PC-3 (cell line): ENCODE results near the gene C10orf120. TPM values are rescaled to one million over a fixed set of nuclear protein-coding genes. Genes with fewer than 3 reads are reported as not detected.

Source experiments
- ATAC-seq: fragments of 200-7000 bp; cut with Tn5 transposase; 2 replicates; pipeline ENCODE4 v1.9.1; 2020; ENCODE audit warnings: mild to moderate bottlenecking, moderate library complexity
- BruUV-seq: library from RNA; stranded (reverse); fragments of 400-500 nt; replicated peaks from 2 replicates; lab custom pipeline; 2021; lab: Mats Ljungman, UMichigan
- CTCF ChIA-PET: fragments of 300-600 bp; sonication (Branson Sonifier 250); formaldehyde crosslinking; loops from one replicate; lab custom pipeline; 2022; ENCODE audit warnings: antibody characterized with exemption; lab: Charles Lee
- POLR2A ChIA-PET: fragments of 300-600 bp; sonication (Branson Sonifier 250); formaldehyde crosslinking; loops from one replicate; lab custom pipeline; 2022; ENCODE audit warnings: antibody characterized with exemption; ENCODE audit not compliant: unreplicated experiment; lab: Charles Lee
- DNase-seq: peaks from one replicate; pipeline ENCODE4 v3.0.0-alpha.2; 2015
- H2AFZ ChIP-seq: fragments of 300-600 bp; sonication (generic); 2 replicates; pipeline ENCODE4 v1.6.0; 2016; ENCODE audit warnings: antibody characterized with exemption, low read length
- H3F3A ChIP-seq: fragments of 300-600 bp; sonication (generic); one replicate; pipeline ENCODE4 v1.6.0; 2017; ENCODE audit warnings: antibody characterized with exemption, low read length, control low read depth, mild to moderate bottlenecking; ENCODE audit not compliant: unreplicated experiment
- H3K27ac ChIP-seq: fragments of 300-600 bp; sonication (generic); 2 replicates; pipeline ENCODE4 v1.5.1; 2016; ENCODE audit warnings: mild to moderate bottlenecking, low read length
- H3K27me3 ChIP-seq: fragments of 300-600 bp; sonication (generic); 2 replicates; pipeline ENCODE4 v1.6.1; 2016; ENCODE audit warnings: low read length, mixed read lengths
- H3K36me3 ChIP-seq: fragments of 300-600 bp; sonication (generic); 2 replicates; pipeline ENCODE4 v1.6.1; 2016; ENCODE audit warnings: low read depth, mixed run types, low read length, mixed read lengths
- H3K4me1 ChIP-seq: fragments of 300-600 bp; sonication (generic); 2 replicates; pipeline ENCODE4 v1.5.1; 2016; ENCODE audit warnings: low read length; ENCODE audit not compliant: insufficient read depth
- H3K4me2 ChIP-seq: fragments of 300-600 bp; sonication (generic); 2 replicates; pipeline ENCODE4 v1.6.0; 2016; ENCODE audit warnings: low read length
- H3K4me3 ChIP-seq: fragments of 300-600 bp; sonication (generic); 2 replicates; pipeline ENCODE4 v1.5.1; 2016; ENCODE audit warnings: mild to moderate bottlenecking, low read length, mixed read lengths
- H3K79me2 ChIP-seq: fragments of 300-600 bp; sonication (generic); 2 replicates; pipeline ENCODE4 v1.6.1; 2017; ENCODE audit warnings: low read length, mixed read lengths
- H3K9ac ChIP-seq: fragments of 300-600 bp; sonication (generic); 2 replicates; pipeline ENCODE4 v1.6.0; 2016; ENCODE audit warnings: mild to moderate bottlenecking, low read length
- H3K9me2 ChIP-seq: fragments of 300-600 bp; sonication (generic); replicated peaks from 2 replicates; pipeline ENCODE4 v1.6.1; 2016; ENCODE audit warnings: mixed run types, low read length, mixed read lengths
- H3K9me3 ChIP-seq: fragments of 300-600 bp; sonication (generic); 2 replicates; pipeline ENCODE4 v1.6.1; 2016; ENCODE audit warnings: low read length, mixed read lengths
- H4K20me1 ChIP-seq: fragments of 300-600 bp; sonication (generic); 2 replicates; pipeline ENCODE4 v1.6.1; 2016; ENCODE audit warnings: low read length, mixed read lengths
- CTCF ChIP-seq: fragments of 300-600 bp; sonication (generic); conservative IDR thresholded peaks from 2 replicates; pipeline ENCODE4 v1.5.1; 2017; ENCODE audit warnings: antibody characterized with exemption, low read depth, mild to moderate bottlenecking, low read length
- EZH2 ChIP-seq: fragments of 300-600 bp; sonication (generic); IDR thresholded peaks from one replicate; pipeline ENCODE4 v1.6.1; 2017; ENCODE audit warnings: antibody characterized with exemption, mild to moderate bottlenecking, low read length; ENCODE audit not compliant: unreplicated experiment
- EZH2phosphoT487 ChIP-seq: fragments of 300-600 bp; sonication (generic); IDR thresholded peaks from 2 replicates; pipeline ENCODE4 v1.6.1; 2018; ENCODE audit warnings: mild to moderate bottlenecking, antibody characterized with exemption, low read length, borderline replicate concordance
- intact Hi-C: fragments of 100-400 bp; cut with micrococcal nuclease; formaldehyde crosslinking; loops from 2 replicates; pipeline ENCODE4 v1.9.0; 2023
- total RNA-seq: library from RNA; depleted of rRNA; stranded (reverse); fragments of >200 nt; gene quantifications from 2 replicates; pipeline ENCODE4 v1.2.3, GENCODE V29; 2014

The C10orf120 gene
- total RNA-seq, 1 experiment from 2014 or later: not detected

GRCh38 chr10:122671355-122671754 lies 28.3 kb downstream of the C10orf120 start:
- Histone ChIP-seq H3K9me2 (no peaks in the 10 kb centered on the region), H3K4me1 (no peaks in the 10 kb centered on the region), H3K27me3 (peaks cover 31% of the 10 kb centered on the region), H3K4me2 (no peak overlapping the region), H3K36me3 (no peaks in the 10 kb centered on the region), H3K4me3 (no peak overlapping the region), H3K9me3 (no peaks in the 10 kb centered on the region), H2AFZ (no peak overlapping the region), H3K79me2 (no peaks in the 10 kb centered on the region), H4K20me1 (no peaks in the 10 kb centered on the region), H3F3A (no peaks in the 10 kb centered on the region), H3K9ac (no peak overlapping the region), H3K27ac (no peak overlapping the region)
- no peak for TF ChIP-seq EZH2
- ChIA-PET POLR2A (no interaction called here), CTCF (no interaction called here)
- BruUV-seq: no TSS peak
- DNase-seq (no peak), ATAC-seq (no peak)
- intact Hi-C loops: no loop called here

- no peak overlapping the region for H3K4me3 ChIP-seq
- H3K4me1 ChIP-seq: no peaks in the 10 kb centered on the region
- H4K20me1 ChIP-seq: no peaks in the 10 kb centered on the region
- DNase-seq (no peak), ATAC-seq (no peak)
- POLR2A ChIA-PET: no interaction called here
- H3F3A ChIP-seq: no peaks in the 10 kb centered on the region
- no peak overlapping the region for H3K27ac ChIP-seq
- H3K9me3 ChIP-seq: no peaks in the 10 kb centered on the region
- H3K27me3 ChIP-seq: peaks cover 38% of the 10 kb centered on the region
- BruUV-seq: no TSS peak
- no peaks in the 10 kb centered on the region for H3K36me3 ChIP-seq
- CTCF ChIA-PET: interaction anchor here (0.6 kb wide), 1 partner anchor 17 kb away, joined by 6 read pairs; no protein-coding TSS in a partner anchor
- intact Hi-C loops: no loop called here
- H3K4me2 ChIP-seq: no peak overlapping the region
- no peak overlapping the region for H2AFZ ChIP-seq
- TF ChIP-seq EZH2phosphoT487: no peak
- TF ChIP-seq CTCF: 0 out of 2 replicates have a peak, but pooled peaks have one; percentile 14
- no peaks in the 10 kb centered on the region for H3K9me2 ChIP-seq
- H3K9ac ChIP-seq: no peak overlapping the region
- H3K79me2 ChIP-seq: no peaks in the 10 kb centered on the region
Observed at GRCh38 chr10:122669842-122670241, 29.8 kb downstream of the C10orf120 start.

GRCh38 chr10:122669045-122669444 lies 30.6 kb downstream of the C10orf120 start:
- Histone ChIP-seq H3F3A (no peaks in the 10 kb centered on the region), H3K9me2 (no peaks in the 10 kb centered on the region), H3K4me2 (no peak overlapping the region), H3K4me1 (no peaks in the 10 kb centered on the region), H3K9ac (no peak overlapping the region), H3K27ac (no peak overlapping the region), H3K36me3 (no peaks in the 10 kb centered on the region), H2AFZ (no peak overlapping the region), H3K9me3 (no peaks in the 10 kb centered on the region), H3K79me2 (no peaks in the 10 kb centered on the region), H4K20me1 (no peaks in the 10 kb centered on the region), H3K27me3 (peaks cover 40% of the 10 kb centered on the region), H3K4me3 (no peak overlapping the region)
- no TSS peak for BruUV-seq
- DNase-seq: no peak
- no peak for TF ChIP-seq EZH2
- no peak for TF ChIP-seq CTCF
- no peak for TF ChIP-seq EZH2phosphoT487
- ChIA-PET CTCF (no interaction called here), POLR2A (no interaction called here)
- ATAC-seq: no peak
- intact Hi-C loops: no loop called here
